GM21360 (cell line): Measurements from ENCODE around the gene KIF18B.

Experiments used
- ATAC-seq: cut with Tn5 transposase; IDR thresholded peaks from one replicate; pipeline ENCODE4 v1.9.1; 2021; ENCODE audit warnings: mild to moderate bottlenecking, moderate library complexity; ENCODE audit not compliant: unreplicated experiment

Gene KIF18B

GRCh38 chr17:44941712-44942331 lies 5.8 kb downstream of the KIF18B start:
- no peak for ATAC-seq

- no peak for ATAC-seq
These were observed 6.8 kb downstream of the KIF18B start for GRCh38 chr17:44940768-44941167.

GRCh38 chr17:44940317-44940716 lies 7.3 kb downstream of the KIF18B start:
- no peak for ATAC-seq

- ATAC-seq = no peak
These were observed 12.5 kb downstream of the KIF18B start for GRCh38 chr17:44935116-44935515.

- no peak for ATAC-seq
These were observed 12.8 kb downstream of the KIF18B start for GRCh38 chr17:44934745-44935105.

GRCh38 chr17:44933824-44934744 lies 13.5 kb downstream of the KIF18B start:
- ATAC-seq = no peak

GRCh38 chr17:44932787-44933097 lies 14.8 kb downstream of the KIF18B start:
- ATAC-seq = no peak

- no peak for ATAC-seq
These were observed 15.3 kb downstream of the KIF18B start for GRCh38 chr17:44932096-44932786.

GRCh38 chr17:44931376-44931775 lies 16.2 kb downstream of the KIF18B start:
- no peak for ATAC-seq

- no peak for ATAC-seq
These were observed 16.9 kb downstream of the KIF18B start for GRCh38 chr17:44930667-44931066.

GRCh38 chr17:44928950-44929720 lies 18.4 kb downstream of the KIF18B start:
- ATAC-seq = no peak

GRCh38 chr17:44928136-44928535 lies 19.4 kb downstream of the KIF18B start:
- ATAC-seq = no peak

GRCh38 chr17:44927696-44928095 lies 19.9 kb downstream of the KIF18B start:
- ATAC-seq = no peak

GRCh38 chr17:44926821-44927525 lies 20.6 kb downstream of the KIF18B start:
- ATAC-seq = no peak

- no peak for ATAC-seq
These were observed 21.6 kb downstream of the KIF18B start for GRCh38 chr17:44925731-44926697.

GRCh38 chr17:44924107-44924544 lies 23.4 kb downstream of the KIF18B start:
- ATAC-seq = no peak

- ATAC-seq = no peak
These were observed 24.7 kb downstream of the KIF18B start for GRCh38 chr17:44922746-44923470.

GRCh38 chr17:44922136-44922535 lies 25.4 kb downstream of the KIF18B start:
- no peak for ATAC-seq
